Lung microvascular endothelial cell (primary cell): ENCODE results near the gene OPN4. TPM values are rescaled to one million over a fixed set of nuclear protein-coding genes. Genes with fewer than 3 reads are reported as not detected.

Source experiments
- total RNA-seq: library from RNA; depleted of rRNA; stranded (reverse); fragments of >200 nt; gene quantifications from 2 replicates; pipeline ENCODE4 v1.2.1, GENCODE V29; 2014

The OPN4 gene
- total RNA-seq, 1 donor from 2014 or later, result not detected

Other genes with a start within 250 kb of the OPN4 start
- gene WAPL, start 132.8 kb upstream of the OPN4 start, total RNA-seq, result 32.9 and 40.5 TPM in 2 replicates
- not detected in 2 replicates for gene LDB3, start 14.0 kb downstream of the OPN4 start, total RNA-seq
- gene BMPR1A, start 102.1 kb downstream of the OPN4 start, total RNA-seq, result 0.20 and 0.65 TPM in 2 replicates